HG02981 (cell line): Measurements from ENCODE around the gene NRCAM.

ENCODE experiments used
- ATAC-seq: cut with Tn5 transposase; IDR thresholded peaks from one replicate; pipeline ENCODE4 v1.9.1; 2021; ENCODE audit warnings: mild to moderate bottlenecking, moderate library complexity; ENCODE audit not compliant: unreplicated experiment

The NRCAM gene

DNA sequence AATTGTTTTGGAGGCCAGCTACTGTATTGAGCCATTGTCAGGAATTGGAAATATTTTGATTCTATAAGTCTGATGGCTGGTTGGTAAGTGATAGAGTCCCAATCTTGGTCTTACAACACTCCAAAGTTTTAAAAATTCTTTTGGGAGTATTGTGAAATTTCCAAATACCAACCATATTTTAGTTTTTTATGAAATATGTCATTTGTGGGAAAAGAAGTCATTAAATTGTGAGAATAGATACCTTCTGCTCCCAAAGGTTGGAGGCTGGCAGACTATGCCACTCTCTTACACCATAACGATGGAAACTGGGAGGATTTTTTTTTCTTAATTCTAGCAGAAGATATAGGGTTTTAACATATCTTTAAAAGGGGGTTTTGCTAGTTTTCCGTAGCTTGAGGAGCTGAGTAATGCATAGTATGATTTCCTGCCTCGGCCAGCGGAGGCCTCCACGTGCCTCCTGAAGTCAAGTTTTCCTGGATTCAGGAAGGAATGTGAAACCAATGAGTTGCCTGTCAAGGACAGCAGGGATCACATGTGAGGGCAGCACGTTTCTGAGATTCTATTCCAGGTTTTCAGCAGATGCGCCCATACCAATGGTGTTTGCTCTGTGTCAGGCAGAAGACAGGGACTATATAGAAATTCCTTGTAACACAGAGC, 233.9 kb downstream of the NRCAM start:
- ATAC-seq = no peak

- ATAC-seq = peak; percentile 76
Measured at GRCh38 chr7:108211382-108212201, 244.6 kb downstream of the NRCAM start.

GRCh38 chr7:108210796-108211195, 245.4 kb downstream of the NRCAM start:
- ATAC-seq = no peak

DNA sequence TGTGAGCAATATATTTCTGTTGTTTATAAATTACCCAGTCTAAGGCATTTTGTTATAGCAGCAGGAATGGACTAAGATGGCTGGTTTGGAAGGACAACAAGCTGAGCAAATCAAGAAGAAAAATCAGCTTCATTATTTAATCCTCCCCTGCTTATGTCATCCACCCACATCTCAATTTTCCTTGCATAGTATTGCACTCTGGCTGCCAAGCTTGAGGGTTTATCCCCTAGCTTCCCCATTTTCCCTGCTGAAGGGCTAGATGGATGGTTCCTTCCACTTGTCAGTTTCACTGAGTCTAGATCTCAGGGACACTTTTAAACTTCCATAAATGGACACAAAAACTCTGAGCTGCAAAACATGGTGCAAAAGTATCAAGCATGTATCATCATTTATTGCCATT, 250.9 kb downstream of the NRCAM start:
- no peak for ATAC-seq

GRCh38 chr7:108204281-108204796, 251.9 kb downstream of the NRCAM start:
- ATAC-seq = no peak

GRCh38 chr7:108203537-108203936, 252.7 kb downstream of the NRCAM start:
- ATAC-seq = peak; percentile 94

GRCh38 chr7:108202743-108203142, 253.5 kb downstream of the NRCAM start:
- ATAC-seq = no peak

DNA sequence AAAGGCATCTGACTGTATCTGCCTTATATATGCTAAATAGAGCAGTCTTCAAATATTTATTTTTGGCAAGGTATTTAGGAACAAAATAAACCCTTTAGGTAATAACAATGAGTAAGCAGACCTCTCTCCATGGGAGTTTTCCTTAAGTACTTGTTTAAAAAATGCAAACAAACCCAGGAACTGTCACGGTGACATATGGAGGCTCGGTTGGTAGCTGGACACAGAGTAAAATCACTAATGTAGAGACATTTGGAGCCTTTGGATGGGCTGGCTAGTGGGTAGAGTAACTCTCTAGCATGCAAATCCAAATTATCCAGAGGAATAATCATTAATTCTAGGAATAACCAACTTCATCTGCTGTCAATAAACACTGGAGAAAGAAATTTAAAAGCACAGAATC, 254.5 kb downstream of the NRCAM start:
- no peak for ATAC-seq

DNA sequence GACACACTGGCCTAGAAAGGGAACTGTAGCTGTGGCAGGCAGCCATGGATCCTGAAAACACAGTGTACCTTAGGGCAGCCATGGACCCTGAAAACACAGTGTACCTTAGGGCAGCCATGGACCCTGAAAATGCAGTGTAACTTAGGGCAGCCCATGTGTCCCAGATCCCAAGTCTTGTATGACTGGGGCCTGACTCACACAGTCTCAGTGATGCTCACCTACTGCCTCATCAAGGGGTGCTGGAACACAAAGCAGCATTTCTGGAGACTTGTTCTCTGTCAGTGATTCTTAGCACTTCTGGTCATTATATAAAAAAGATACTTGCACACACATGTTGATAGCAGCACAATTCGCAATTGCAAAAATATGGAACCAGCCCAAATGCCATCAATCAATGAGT, 255.9 kb downstream of the NRCAM start:
- no peak for ATAC-seq

DNA sequence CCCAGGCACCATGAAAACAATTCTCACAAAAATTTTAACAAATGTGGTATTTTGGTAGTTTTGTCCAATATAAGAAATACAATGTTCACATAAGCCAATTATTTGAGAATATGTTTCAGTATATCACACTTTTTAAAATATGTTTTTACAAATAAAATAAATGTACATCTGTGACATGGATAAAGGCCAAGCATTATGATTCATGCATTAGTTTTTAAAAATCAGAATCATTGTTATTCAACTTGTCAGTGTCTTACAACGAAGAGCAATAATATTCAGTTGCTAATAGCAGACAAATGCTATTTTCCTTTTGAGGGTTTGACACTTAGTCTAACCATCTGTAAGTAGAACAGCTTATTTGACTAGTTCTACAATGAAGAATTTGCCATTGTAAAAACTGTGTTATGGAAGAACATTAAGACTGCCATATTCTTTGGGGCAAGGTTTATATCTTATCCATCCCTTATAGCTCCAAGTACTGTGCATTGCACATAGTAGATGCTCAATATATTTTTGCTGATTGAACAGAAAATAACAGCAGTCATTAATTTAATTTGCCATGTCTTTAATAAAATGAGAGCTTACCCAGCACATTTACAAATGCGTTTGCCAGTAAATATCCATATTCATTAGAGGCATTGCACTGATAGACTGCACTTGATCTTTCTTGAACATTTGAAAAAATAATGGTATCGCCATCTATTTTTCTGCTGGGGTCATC, 258.7 kb downstream of the NRCAM start:
- ATAC-seq = no peak

DNA sequence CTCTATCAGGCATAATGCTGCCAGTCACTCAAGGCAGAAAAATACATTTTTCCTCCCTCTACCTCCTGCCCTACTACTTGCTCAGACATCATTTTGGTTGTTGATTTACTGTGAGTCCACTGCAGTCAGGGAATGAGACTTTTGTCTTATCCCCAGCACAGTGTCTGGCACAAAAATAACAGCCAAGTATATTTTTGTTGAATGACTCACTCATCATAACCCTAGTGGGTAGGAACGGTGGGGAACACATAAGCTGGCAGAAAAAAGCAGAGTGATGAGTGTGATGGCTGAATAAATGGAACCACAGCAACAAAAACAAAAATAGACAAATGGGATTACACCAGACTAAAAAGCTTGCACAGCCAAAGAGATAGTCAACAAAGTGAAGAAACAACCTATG, 260.2 kb downstream of the NRCAM start:
- ATAC-seq = no peak

DNA sequence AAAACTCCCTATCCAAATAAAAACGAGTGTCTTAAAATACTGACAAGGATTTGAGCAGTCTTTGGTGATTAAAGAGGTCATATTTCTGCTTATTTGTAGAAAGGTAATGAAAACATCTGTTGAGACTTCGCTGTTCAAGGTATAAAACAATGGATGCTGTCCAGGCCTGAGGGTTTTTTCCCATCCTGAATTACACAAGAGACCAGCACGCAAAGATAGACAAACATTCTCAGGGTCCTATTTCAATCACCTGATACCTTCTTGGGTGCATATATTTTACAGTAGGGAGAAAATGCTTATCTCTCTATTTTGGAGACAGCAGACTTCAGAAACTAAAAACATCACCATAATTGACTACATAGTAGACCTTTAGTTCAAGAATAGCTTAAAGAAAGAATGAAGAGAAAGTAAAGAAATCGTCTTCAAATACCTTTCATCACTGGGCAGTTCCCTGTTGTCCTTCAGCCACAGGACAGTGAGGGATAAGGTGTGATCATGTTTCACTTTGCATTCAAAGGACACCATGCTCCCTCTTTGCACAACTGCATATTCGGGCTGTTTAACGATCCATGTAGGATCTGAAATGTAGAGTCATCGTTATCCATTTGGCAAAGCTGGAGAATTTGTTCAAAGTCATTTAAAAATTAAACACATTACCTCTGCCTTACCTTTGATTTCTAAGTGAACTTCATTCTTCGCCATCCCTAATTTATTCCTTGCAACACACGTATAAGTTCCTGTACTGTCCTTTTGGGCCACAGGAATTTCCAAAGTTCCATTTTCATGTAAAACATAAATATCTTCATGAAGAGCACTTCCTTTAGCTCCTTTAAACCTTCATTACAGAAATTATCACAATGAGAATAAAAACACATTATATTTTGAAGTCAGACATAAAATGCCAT, 262.4 kb downstream of the NRCAM start:
- no peak for ATAC-seq

- ATAC-seq = no peak
Measured at GRCh38 chr7:108190891-108191290, 265.3 kb downstream of the NRCAM start.

DNA sequence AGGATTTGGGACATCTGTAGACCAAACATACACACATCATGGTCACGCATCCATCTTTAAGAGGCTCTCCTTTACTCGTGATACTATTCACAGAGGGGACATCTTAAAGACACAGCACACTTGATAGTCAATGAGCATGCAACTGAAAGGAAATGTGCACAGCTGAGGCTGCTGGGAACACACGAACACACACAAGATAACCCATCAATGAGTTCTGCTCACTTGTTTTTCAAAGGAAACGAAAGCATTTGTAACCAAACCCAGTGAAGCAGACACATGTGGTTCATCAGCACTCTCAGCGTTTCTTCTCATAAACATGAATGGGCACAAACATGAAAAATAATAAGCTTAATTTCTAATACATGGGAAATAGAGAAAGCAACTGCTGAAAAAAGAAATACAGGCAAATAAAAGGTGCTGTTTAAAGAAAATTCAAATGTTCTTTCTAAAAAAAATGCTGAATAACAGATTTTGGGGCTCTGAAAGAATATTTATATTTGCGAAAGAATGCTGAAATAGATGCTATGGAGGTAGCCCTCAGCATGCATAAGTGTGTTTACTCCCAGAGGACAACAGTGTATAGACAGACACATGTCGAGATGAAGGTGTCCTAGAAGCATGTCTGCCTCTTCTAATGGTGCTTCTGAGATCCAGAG, 266.4 kb downstream of the NRCAM start:
- ATAC-seq = peak; percentile 90

DNA sequence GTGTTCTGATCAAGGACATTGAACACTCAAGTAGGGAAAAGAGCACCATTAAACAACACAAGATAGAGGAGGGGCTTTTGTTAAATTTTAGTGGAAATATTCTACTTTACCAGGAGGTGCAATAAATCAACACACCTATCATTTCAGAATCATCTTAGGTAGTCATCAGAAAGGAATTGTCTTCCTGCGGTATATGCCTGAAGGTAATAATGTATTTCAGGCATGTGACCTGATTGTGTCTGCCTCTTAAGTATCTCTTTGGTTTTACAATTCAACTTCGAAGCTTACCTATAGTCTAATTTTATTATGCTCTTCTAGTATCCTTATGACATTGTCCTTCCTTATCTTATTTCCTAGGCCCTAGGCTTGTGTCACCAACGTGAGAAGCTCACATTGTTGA, 267.5 kb downstream of the NRCAM start:
- no peak for ATAC-seq

DNA sequence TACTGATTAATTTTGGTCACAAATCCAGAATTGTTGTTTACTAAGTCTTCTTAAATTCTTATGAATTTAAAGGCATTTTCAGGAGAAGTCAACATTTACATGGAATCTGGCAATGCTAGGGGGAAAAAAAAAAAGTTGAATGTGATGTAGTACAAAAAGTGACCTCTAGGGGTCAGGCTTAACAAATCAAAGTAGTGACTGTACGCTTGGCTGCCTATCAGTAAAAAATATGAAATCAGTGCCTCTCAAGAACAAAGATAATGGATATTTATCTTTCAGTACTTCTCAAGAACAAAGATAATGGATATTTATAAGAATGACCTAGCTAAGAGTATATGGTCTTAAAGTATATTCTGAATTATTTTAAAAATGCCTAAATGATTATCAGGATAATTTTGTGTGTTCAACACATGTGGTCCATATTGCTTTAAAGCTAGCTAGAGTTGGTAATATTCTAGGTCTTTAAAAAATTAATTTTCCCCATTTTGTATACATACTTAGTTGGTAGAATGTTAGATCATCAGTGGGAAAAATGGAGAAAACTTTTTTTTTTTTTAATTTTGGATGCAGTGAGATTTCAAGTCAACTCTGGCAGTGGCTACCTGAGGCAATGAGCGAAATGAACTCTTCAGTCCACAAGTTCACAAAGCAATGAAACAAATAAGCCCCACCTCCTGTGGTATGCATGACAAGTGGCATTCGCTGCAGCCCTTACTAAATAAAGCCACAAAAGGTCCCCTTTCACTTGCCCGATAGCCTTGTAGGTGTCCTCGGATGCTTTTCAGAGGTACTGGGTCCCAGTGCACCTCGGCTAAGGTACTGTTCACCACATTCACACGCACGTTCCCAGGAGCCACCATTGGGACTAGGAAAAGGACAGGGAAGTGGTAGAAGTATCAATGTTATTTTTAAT, 274.9 kb downstream of the NRCAM start:
- no peak for ATAC-seq

DNA sequence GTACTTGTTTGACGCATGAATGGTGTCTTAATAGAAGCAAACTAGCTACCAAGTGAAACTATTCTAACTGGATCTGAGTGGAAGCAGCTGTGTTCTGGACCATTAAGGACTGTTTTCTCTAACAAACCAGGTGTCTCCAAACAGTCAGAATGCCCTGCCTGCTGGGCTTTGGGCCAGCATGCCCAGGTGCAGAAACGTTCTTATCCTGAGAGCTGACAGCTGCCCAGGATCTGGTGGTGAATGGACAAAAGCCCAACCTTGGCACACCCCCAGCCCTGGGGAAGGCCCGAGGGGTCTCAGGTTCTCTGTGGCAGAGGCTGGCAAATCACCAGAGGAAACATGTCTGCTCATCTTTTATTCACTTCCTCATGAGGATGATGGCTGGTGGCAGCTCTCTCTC, 277.8 kb downstream of the NRCAM start:
- ATAC-seq = no peak

DNA sequence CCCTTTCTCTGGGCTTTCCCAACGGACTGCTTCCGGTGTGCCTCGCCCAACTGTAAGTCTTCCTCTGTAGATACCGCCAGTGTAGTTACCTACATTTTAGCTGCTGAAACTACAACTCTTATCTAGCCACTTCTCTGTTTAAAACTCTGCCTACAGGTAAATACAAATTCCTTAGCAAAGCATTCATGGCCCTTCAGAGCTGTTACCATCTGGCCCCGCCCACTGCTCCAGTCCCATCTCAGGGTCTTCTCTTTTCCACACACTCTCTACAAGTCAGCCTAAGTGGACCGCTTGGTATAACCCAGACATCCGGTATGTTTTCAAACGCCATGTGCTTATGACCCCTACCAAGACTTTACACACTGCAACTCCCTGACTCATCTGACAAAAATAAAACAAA, 285.1 kb downstream of the NRCAM start:
- ATAC-seq = no peak

DNA sequence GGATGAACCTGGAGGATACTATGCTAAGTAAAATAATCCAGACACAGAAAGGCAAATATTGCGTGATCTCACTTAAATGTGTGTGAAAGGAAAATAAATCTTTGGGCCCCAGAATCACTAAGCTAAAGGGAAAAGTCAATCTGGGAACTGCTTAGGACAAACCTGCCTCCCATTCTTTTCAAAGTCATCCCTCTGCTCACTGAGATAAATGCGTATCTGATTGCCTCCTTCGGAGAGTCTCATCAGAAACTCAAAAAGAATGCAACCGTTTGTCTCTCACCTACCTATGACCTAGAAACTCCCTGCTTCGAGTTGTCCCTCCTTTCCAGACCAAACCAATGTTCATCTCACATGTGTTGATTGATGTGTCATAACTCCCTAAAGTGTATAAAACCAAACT, 286.0 kb downstream of the NRCAM start:
- ATAC-seq = no peak
